Neural cell (in vitro differentiated cells): Measurements from ENCODE around the gene MSH3. TPM values are rescaled to one million over a fixed set of nuclear protein-coding genes. Genes with fewer than 3 reads are reported as not detected.

Source experiments
- H2AFZ ChIP-seq: fragments of 200-600, 300-800 bp; sonication (generic), shearing (Covaris generic); 2 replicates; pipeline ENCODE4 v1.6.0; 2014; ENCODE audit warnings: low read depth, mild to moderate bottlenecking, antibody characterized with exemption, low read length, moderate library complexity
- H3F3A ChIP-seq: fragments of 200-600 bp; shearing (Covaris generic); 2 replicates; pipeline ENCODE4 v1.6.1; 2016; ENCODE audit warnings: mild to moderate bottlenecking, moderate library complexity, mixed read lengths, antibody characterized with exemption, low read length; ENCODE audit not compliant: insufficient read depth, poor library complexity, severe bottlenecking
- H3K27ac ChIP-seq: fragments of 200-600, 300-800 bp; sonication (generic), shearing (Covaris generic); 2 replicates; pipeline ENCODE4 v1.5.1; 2014; ENCODE audit warnings: mild to moderate bottlenecking, low read length, moderate library complexity
- H3K27me3 ChIP-seq: fragments of 300-800, 200-600 bp; sonication (generic), shearing (Covaris generic); 2 replicates; pipeline ENCODE4 v1.6.0; 2014; ENCODE audit warnings: mild to moderate bottlenecking, low read depth, low read length, moderate library complexity; ENCODE audit not compliant: insufficient read depth
- H3K36me3 ChIP-seq: fragments of 300-800, 200-600 bp; sonication (generic), shearing (Covaris generic); 2 replicates; pipeline ENCODE4 v1.5.1; 2014; ENCODE audit warnings: mild to moderate bottlenecking, antibody characterized with exemption, low read length, moderate library complexity; ENCODE audit not compliant: insufficient read depth
- H3K4me2 ChIP-seq: fragments of 300-800, 200-600 bp; sonication (generic), shearing (Covaris generic); 2 replicates; pipeline ENCODE4 v1.6.0; 2014; ENCODE audit warnings: mild to moderate bottlenecking, low read length
- H3K4me3 ChIP-seq: fragments of 300-800, 200-600 bp; sonication (generic), shearing (Covaris generic); 2 replicates; pipeline ENCODE4 v1.5.1; 2014; ENCODE audit warnings: mild to moderate bottlenecking, low read length, moderate library complexity
- H3K79me2 ChIP-seq: fragments of 200-600 bp; shearing (Covaris generic); replicated peaks from 2 replicates; pipeline ENCODE4 v1.6.0; 2014; ENCODE audit warnings: mild to moderate bottlenecking, low read length, moderate library complexity; ENCODE audit not compliant: insufficient read depth
- H3K9ac ChIP-seq: fragments of 300-800, 200-600 bp; sonication (generic), shearing (Covaris generic); 2 replicates; pipeline ENCODE4 v1.6.1; 2016; ENCODE audit warnings: mild to moderate bottlenecking, low read length, mixed read lengths
- H3K9me2 ChIP-seq: fragments of 200-600 bp; shearing (Covaris generic); 2 replicates; pipeline ENCODE4 v1.6.1; 2016; ENCODE audit warnings: mild to moderate bottlenecking, low read length, mixed read lengths; ENCODE audit not compliant: insufficient read depth
- H3K9me3 ChIP-seq: fragments of 200-600, 300-800 bp; sonication (generic), shearing (Covaris generic); 2 replicates; pipeline ENCODE4 v1.6.1; 2016; ENCODE audit warnings: mild to moderate bottlenecking, mixed run types, low read length, moderate library complexity, mixed read lengths
- H4K20me1 ChIP-seq: fragments of 200-600 bp; shearing (Covaris generic); 2 replicates; pipeline ENCODE4 v1.6.1; 2016; ENCODE audit warnings: mild to moderate bottlenecking, mixed run types; ENCODE audit not compliant: insufficient read depth
- EP300 ChIP-seq: fragments of 450-650 bp; conservative IDR thresholded peaks from 2 replicates; pipeline ENCODE4 v1.6.1; 2014; ENCODE audit warnings: antibody characterized with exemption, mild to moderate bottlenecking, moderate library complexity; ENCODE audit not compliant: poor library complexity, severe bottlenecking
- EZH2 ChIP-seq: fragments of 200-600, 300-800 bp; shearing (Covaris generic), sonication (generic); IDR thresholded peaks from 2 replicates; pipeline ENCODE4 v1.6.1; 2014; ENCODE audit warnings: antibody characterized with exemption, low read length, borderline replicate concordance, mild to moderate bottlenecking; ENCODE audit not compliant: insufficient read depth, poor library complexity, severe bottlenecking
- MXI1 ChIP-seq: fragments of 450-650 bp; conservative IDR thresholded peaks from 2 replicates; pipeline ENCODE4 v1.6.1; 2014; ENCODE audit warnings: antibody characterized with exemption, mild to moderate bottlenecking; ENCODE audit not compliant: poor library complexity, severe bottlenecking
- POLR2AphosphoS5 ChIP-seq: IDR thresholded peaks from 2 replicates; pipeline ENCODE4 v1.6.1; 2012
- RAD21 ChIP-seq: fragments of 450-650 bp; conservative IDR thresholded peaks from 2 replicates; pipeline ENCODE4 v1.6.1; 2014; ENCODE audit warnings: antibody characterized with exemption, mild to moderate bottlenecking, moderate library complexity
- REST ChIP-seq: IDR thresholded peaks from 2 replicates; pipeline ENCODE4 v1.6.1; 2012; ENCODE audit warnings: borderline replicate concordance
- SMC3 ChIP-seq: fragments of 450-650 bp; conservative IDR thresholded peaks from 2 replicates; pipeline ENCODE4 v1.6.1; 2014; ENCODE audit warnings: antibody characterized with exemption, mild to moderate bottlenecking, moderate library complexity; ENCODE audit not compliant: poor library complexity
- TAF1 ChIP-seq: IDR thresholded peaks from 2 replicates; pipeline ENCODE4 v1.6.1; 2012; ENCODE audit warnings: low read depth
- polyA plus RNA-seq: library from polyadenylated mRNA; depleted of rRNA; stranded (reverse); fragments of >200 nt; gene quantifications from 2 replicates; pipeline ENCODE4 v1.2.3, GENCODE V29; 2014
- TF ChIP-seq, protein P1 (sequence below): fragments of 450-650 bp; IDR thresholded peaks from 2 replicates; pipeline ENCODE4 v1.5.1; 2014; ENCODE audit warnings: antibody characterized with exemption, mild to moderate bottlenecking, moderate library complexity; ENCODE audit not compliant: poor library complexity, severe bottlenecking

Gene MSH3
- polyA plus RNA-seq, 1 donor from 2014 or later: 9.8 TPM

- Histone ChIP-seq H4K20me1 (no peaks in the 10 kb centered on the region), H3K9me3 (no peaks in the 10 kb centered on the region), H3K9ac (no peak overlapping the region), H3K79me2 (no peaks in the 10 kb centered on the region), H3K36me3 (no peaks in the 10 kb centered on the region), H3K27ac (no peak overlapping the region), H3K4me3 (no peak overlapping the region), H3K27me3 (no peaks in the 10 kb centered on the region), H2AFZ (no peak overlapping the region), H3F3A (no peaks in the 10 kb centered on the region), H3K4me2 (no peak overlapping the region), H3K9me2 (no peaks in the 10 kb centered on the region)
- TF ChIP-seq EZH2 (no peak), REST (no peak), POLR2AphosphoS5 (no peak), TAF1 (no peak), EP300 (no peak), MXI1 (no peak), SMC3 (no peak), RAD21 (no peak)
- TF ChIP-seq, protein P1, sequence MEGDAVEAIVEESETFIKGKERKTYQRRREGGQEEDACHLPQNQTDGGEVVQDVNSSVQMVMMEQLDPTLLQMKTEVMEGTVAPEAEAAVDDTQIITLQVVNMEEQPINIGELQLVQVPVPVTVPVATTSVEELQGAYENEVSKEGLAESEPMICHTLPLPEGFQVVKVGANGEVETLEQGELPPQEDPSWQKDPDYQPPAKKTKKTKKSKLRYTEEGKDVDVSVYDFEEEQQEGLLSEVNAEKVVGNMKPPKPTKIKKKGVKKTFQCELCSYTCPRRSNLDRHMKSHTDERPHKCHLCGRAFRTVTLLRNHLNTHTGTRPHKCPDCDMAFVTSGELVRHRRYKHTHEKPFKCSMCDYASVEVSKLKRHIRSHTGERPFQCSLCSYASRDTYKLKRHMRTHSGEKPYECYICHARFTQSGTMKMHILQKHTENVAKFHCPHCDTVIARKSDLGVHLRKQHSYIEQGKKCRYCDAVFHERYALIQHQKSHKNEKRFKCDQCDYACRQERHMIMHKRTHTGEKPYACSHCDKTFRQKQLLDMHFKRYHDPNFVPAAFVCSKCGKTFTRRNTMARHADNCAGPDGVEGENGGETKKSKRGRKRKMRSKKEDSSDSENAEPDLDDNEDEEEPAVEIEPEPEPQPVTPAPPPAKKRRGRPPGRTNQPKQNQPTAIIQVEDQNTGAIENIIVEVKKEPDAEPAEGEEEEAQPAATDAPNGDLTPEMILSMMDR: no peak
Observed at GRCh38 chr5:80753712-80754111, 99.3 kb downstream of the MSH3 start.

DNA sequence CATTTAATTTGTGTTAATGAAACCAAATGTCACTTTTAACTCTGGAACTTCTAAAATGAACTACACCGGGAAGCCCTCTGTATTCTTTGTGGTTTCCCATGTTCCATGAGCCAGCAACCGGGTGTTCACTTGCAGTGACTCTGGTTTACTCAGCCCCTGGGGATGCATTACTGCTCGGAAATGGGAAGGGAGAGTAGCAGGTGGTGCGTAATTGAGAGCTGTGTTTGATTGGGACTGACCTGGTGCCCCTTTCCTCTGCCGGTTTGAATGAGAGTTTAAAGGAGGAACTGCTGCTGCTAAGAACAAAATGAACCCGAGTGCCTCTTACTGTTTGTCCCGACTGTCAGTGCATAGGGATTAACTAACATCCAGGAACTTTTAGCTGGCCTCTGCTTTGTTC is 100.4 kb downstream of the MSH3 start:
- Histone ChIP-seq H3K9me2 (no peaks in the 10 kb centered on the region), H3K36me3 (no peaks in the 10 kb centered on the region), H4K20me1 (no peaks in the 10 kb centered on the region), H3F3A (no peaks in the 10 kb centered on the region), H3K27me3 (no peaks in the 10 kb centered on the region), H2AFZ (no peak overlapping the region), H3K9ac (no peak overlapping the region), H3K4me2 (no peak overlapping the region), H3K9me3 (no peaks in the 10 kb centered on the region), H3K4me3 (no peak overlapping the region), H3K27ac (no peak overlapping the region), H3K79me2 (no peaks in the 10 kb centered on the region)
- TF ChIP-seq EP300 (no peak), EZH2 (no peak), TAF1 (no peak), MXI1 (no peak), RAD21 (no peak), SMC3 (no peak), POLR2AphosphoS5 (no peak), REST (no peak)
- TF ChIP-seq, protein P1: no peak
